ENCODE measurements around the gene LRRC4C.

The LRRC4C gene

GRCh38 chr11:41058138-41058537 is 401.3 kb downstream of the LRRC4C start:
- Histone ChIP-seq H3K4me1 (ENCODE audit: control insufficient read depth, insufficient read depth, low read length) (no peaks in the 10 kb centered on the region), H3K9ac (ENCODE audit: low read length) (no peak overlapping the region), H3K27ac (ENCODE audit: low read depth, low read length) (no peak overlapping the region), H3K36me3 (ENCODE audit: control insufficient read depth, insufficient read depth, low read length) (no peaks in the 10 kb centered on the region), H3K4me3 (ENCODE audit: low read length) (no peak overlapping the region), H3K27me3 (ENCODE audit: control insufficient read depth, insufficient read depth, low read length) (no peaks in the 10 kb centered on the region)

- H3K4me3 ChIP-seq (ENCODE audit: low read length): no peak overlapping the region
- no peaks in the 10 kb centered on the region for H3K36me3 ChIP-seq (ENCODE audit: control insufficient read depth, insufficient read depth, low read length)
- no peak overlapping the region for H3K27ac ChIP-seq (ENCODE audit: low read depth, low read length)
- no peaks in the 10 kb centered on the region for H3K4me1 ChIP-seq (ENCODE audit: control insufficient read depth, insufficient read depth, low read length)
- H3K9ac ChIP-seq (ENCODE audit: low read length): no peak overlapping the region
- no peaks in the 10 kb centered on the region for H3K27me3 ChIP-seq (ENCODE audit: control insufficient read depth, insufficient read depth, low read length)
Observed at GRCh38 chr11:41056892-41057569, 402.4 kb downstream of the LRRC4C start.

- Histone ChIP-seq H3K36me3 (ENCODE audit: control insufficient read depth, insufficient read depth, low read length) (no peaks in the 10 kb centered on the region), H3K9ac (ENCODE audit: low read length) (no peak overlapping the region)
Observed at GRCh38 chr11:41053894-41054293, 405.6 kb downstream of the LRRC4C start.

GRCh38 chr11:41051919-41052635 is 407.4 kb downstream of the LRRC4C start:
- Histone ChIP-seq H3K9ac (ENCODE audit: low read length) (no peak overlapping the region), H3K27me3 (ENCODE audit: control insufficient read depth, insufficient read depth, low read length) (no peaks in the 10 kb centered on the region), H3K4me1 (ENCODE audit: control insufficient read depth, insufficient read depth, low read length) (no peaks in the 10 kb centered on the region), H3K27ac (ENCODE audit: low read depth, low read length) (no peak overlapping the region), H3K4me3 (ENCODE audit: low read length) (no peak overlapping the region), H3K36me3 (ENCODE audit: control insufficient read depth, insufficient read depth, low read length) (no peaks in the 10 kb centered on the region)

More at GRCh38 chr11:41053894-41054293, 405.6 kb downstream of the LRRC4C start:
- H3K4me1 ChIP-seq (ENCODE audit: control insufficient read depth, insufficient read depth, low read length): no peaks in the 10 kb centered on the region
- H3K4me3 ChIP-seq (ENCODE audit: low read length): no peak overlapping the region
- H3K27me3 ChIP-seq (ENCODE audit: control insufficient read depth, insufficient read depth, low read length): no peaks in the 10 kb centered on the region
- H3K27ac ChIP-seq (ENCODE audit: low read depth, low read length): no peak overlapping the region

- H3K36me3 ChIP-seq (ENCODE audit: control insufficient read depth, insufficient read depth, low read length): no peaks in the 10 kb centered on the region
- H3K27ac ChIP-seq (ENCODE audit: low read depth, low read length): no peak overlapping the region
- H3K4me3 ChIP-seq (ENCODE audit: low read length): no peak overlapping the region
- no peak overlapping the region for H3K9ac ChIP-seq (ENCODE audit: low read length)
- no peaks in the 10 kb centered on the region for H3K4me1 ChIP-seq (ENCODE audit: control insufficient read depth, insufficient read depth, low read length)
- H3K27me3 ChIP-seq (ENCODE audit: control insufficient read depth, insufficient read depth, low read length): no peaks in the 10 kb centered on the region
Observed at GRCh38 chr11:41050791-41051190, 408.7 kb downstream of the LRRC4C start.

GRCh38 chr11:41047229-41047628 is 412.2 kb downstream of the LRRC4C start:
- H3K9ac ChIP-seq (ENCODE audit: low read length): no peak overlapping the region
- H3K4me3 ChIP-seq (ENCODE audit: low read length): no peak overlapping the region
- no peak overlapping the region for H3K27ac ChIP-seq (ENCODE audit: low read depth, low read length)
- no peaks in the 10 kb centered on the region for H3K4me1 ChIP-seq (ENCODE audit: control insufficient read depth, insufficient read depth, low read length)
- H3K36me3 ChIP-seq (ENCODE audit: control insufficient read depth, insufficient read depth, low read length): no peaks in the 10 kb centered on the region
- no peaks in the 10 kb centered on the region for H3K27me3 ChIP-seq (ENCODE audit: control insufficient read depth, insufficient read depth, low read length)

GRCh38 chr11:41045266-41045665 is 414.2 kb downstream of the LRRC4C start:
- no peak overlapping the region for H3K27ac ChIP-seq (ENCODE audit: low read depth, low read length)
- H3K4me1 ChIP-seq (ENCODE audit: control insufficient read depth, insufficient read depth, low read length): no peaks in the 10 kb centered on the region
- no peak overlapping the region for H3K4me3 ChIP-seq (ENCODE audit: low read length)
- no peaks in the 10 kb centered on the region for H3K27me3 ChIP-seq (ENCODE audit: control insufficient read depth, insufficient read depth, low read length)
- H3K9ac ChIP-seq (ENCODE audit: low read length): no peak overlapping the region
- H3K36me3 ChIP-seq (ENCODE audit: control insufficient read depth, insufficient read depth, low read length): no peaks in the 10 kb centered on the region

- no peaks in the 10 kb centered on the region for H3K27me3 ChIP-seq (ENCODE audit: control insufficient read depth, insufficient read depth, low read length)
- H3K36me3 ChIP-seq (ENCODE audit: control insufficient read depth, insufficient read depth, low read length): no peaks in the 10 kb centered on the region
- H3K9ac ChIP-seq (ENCODE audit: low read length): no peak overlapping the region
- no peak overlapping the region for H3K27ac ChIP-seq (ENCODE audit: low read depth, low read length)
- no peak overlapping the region for H3K4me3 ChIP-seq (ENCODE audit: low read length)
- H3K4me1 ChIP-seq (ENCODE audit: control insufficient read depth, insufficient read depth, low read length): no peaks in the 10 kb centered on the region
Observed at GRCh38 chr11:41044747-41045146, 414.7 kb downstream of the LRRC4C start.

DNA sequence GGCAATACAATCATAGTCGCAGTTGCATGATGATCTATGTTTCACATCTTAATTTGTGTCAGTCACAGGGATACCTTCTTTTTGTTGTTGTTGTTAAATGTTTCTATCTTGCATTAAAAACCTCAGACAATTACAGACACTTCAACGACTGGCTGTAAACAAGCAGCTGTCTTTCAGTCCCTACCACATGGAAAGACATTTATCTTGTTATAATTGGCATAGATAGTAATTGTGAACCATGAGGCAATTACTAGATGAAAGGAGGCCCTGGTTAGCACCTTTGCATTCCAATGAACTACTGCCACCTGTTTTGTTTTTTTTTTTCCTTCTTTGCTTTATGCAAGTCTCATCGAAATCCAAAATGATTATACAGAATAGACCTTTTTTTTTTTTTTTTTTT is 416.8 kb downstream of the LRRC4C start:
- Histone ChIP-seq H3K36me3 (ENCODE audit: control insufficient read depth, insufficient read depth, low read length) (no peaks in the 10 kb centered on the region), H3K27me3 (ENCODE audit: control insufficient read depth, insufficient read depth, low read length) (no peaks in the 10 kb centered on the region), H3K4me3 (ENCODE audit: low read length) (no peak overlapping the region), H3K4me1 (ENCODE audit: control insufficient read depth, insufficient read depth, low read length) (no peaks in the 10 kb centered on the region), H3K9ac (ENCODE audit: low read length) (no peak overlapping the region), H3K27ac (ENCODE audit: low read depth, low read length) (no peak overlapping the region)

- Histone ChIP-seq H3K4me3 (ENCODE audit: low read length) (no peak overlapping the region), H3K27me3 (ENCODE audit: control insufficient read depth, insufficient read depth, low read length) (no peaks in the 10 kb centered on the region), H3K36me3 (ENCODE audit: control insufficient read depth, insufficient read depth, low read length) (no peaks in the 10 kb centered on the region), H3K27ac (ENCODE audit: low read depth, low read length) (no peak overlapping the region), H3K9ac (ENCODE audit: low read length) (no peak overlapping the region), H3K4me1 (ENCODE audit: control insufficient read depth, insufficient read depth, low read length) (no peaks in the 10 kb centered on the region)
Observed at GRCh38 chr11:41040474-41040873, 419.0 kb downstream of the LRRC4C start.

GRCh38 chr11:41039592-41039991 is 419.9 kb downstream of the LRRC4C start:
- Histone ChIP-seq H3K27ac (ENCODE audit: low read depth, low read length) (no peak overlapping the region), H3K27me3 (ENCODE audit: control insufficient read depth, insufficient read depth, low read length) (no peaks in the 10 kb centered on the region), H3K4me3 (ENCODE audit: low read length) (no peak overlapping the region), H3K36me3 (ENCODE audit: control insufficient read depth, insufficient read depth, low read length) (no peaks in the 10 kb centered on the region), H3K4me1 (ENCODE audit: control insufficient read depth, insufficient read depth, low read length) (no peaks in the 10 kb centered on the region), H3K9ac (ENCODE audit: low read length) (no peak overlapping the region)

DNA sequence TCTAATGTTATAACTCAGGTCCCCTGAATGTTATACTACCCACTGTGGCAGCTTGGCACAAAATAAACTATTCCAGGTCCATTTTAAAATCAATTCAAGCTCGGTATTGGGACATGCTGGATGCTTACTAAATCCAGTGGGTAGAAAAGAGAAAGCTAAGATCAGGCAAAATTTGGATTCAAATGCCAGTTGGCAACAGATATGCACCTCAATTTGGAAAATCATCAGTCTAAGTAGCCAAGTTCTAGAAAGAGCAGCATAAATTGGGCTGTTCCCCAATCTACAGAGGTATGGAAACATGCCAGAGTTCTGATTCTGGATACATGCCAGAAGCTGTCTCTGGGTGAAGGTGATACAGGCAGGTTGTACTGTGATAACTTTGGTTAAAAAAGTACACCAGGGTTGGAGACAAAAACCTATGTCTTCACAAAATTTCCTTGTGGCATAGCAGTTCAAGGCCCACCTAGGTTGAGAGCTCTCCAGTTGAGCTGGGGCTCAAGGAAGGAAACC is 427.8 kb downstream of the LRRC4C start:
- no peaks in the 10 kb centered on the region for H3K4me1 ChIP-seq (ENCODE audit: control insufficient read depth, insufficient read depth, low read length)
- no peak overlapping the region for H3K4me3 ChIP-seq (ENCODE audit: low read length)
- H3K36me3 ChIP-seq (ENCODE audit: control insufficient read depth, insufficient read depth, low read length): no peaks in the 10 kb centered on the region
- H3K9ac ChIP-seq (ENCODE audit: low read length): no peak overlapping the region
- no peak overlapping the region for H3K27ac ChIP-seq (ENCODE audit: low read depth, low read length)
- no peaks in the 10 kb centered on the region for H3K27me3 ChIP-seq (ENCODE audit: control insufficient read depth, insufficient read depth, low read length)

GRCh38 chr11:41020259-41020658 is 439.2 kb downstream of the LRRC4C start:
- Histone ChIP-seq H3K4me1 (ENCODE audit: control insufficient read depth, insufficient read depth, low read length) (no peaks in the 10 kb centered on the region), H3K27ac (ENCODE audit: low read depth, low read length) (no peak overlapping the region), H3K9ac (ENCODE audit: low read length) (no peak overlapping the region), H3K36me3 (ENCODE audit: control insufficient read depth, insufficient read depth, low read length) (no peaks in the 10 kb centered on the region), H3K27me3 (ENCODE audit: control insufficient read depth, insufficient read depth, low read length) (no peaks in the 10 kb centered on the region), H3K4me3 (ENCODE audit: low read length) (no peak overlapping the region)
